ENCODE data around the gene DECR2.

- no peak for TF ChIP-seq CTCF (conservative IDR thresholded peaks at IDR 0.05; ENCODE audit: low read length)
- TF ChIP-seq EZH2phosphoT487 (IDR thresholded peaks at IDR 0.05; ENCODE audit: borderline replicate concordance): no peak
Measured at GRCh38 chr16:397135-397661, 4.5 kb upstream of the DECR2 start, which contains the start of gene NME4.

Data from Loucy (cell line).